CD4-positive, alpha-beta T cell treated with Interferon alpha-2 for 1 hour (primary cell): ENCODE results near the gene KRT17.
"Not testable (repeated sequence)": the region's sequence is repeated elsewhere in the genome, so short reads cannot be mapped to it uniquely, and the experiment has no call there.

Experiments used
- DNase-seq, 2 donors: peaks; one replicate each; pipeline ENCODE4 v3.0.0-alpha.2; 2020 to 2022

KRT17 gene

DNA sequence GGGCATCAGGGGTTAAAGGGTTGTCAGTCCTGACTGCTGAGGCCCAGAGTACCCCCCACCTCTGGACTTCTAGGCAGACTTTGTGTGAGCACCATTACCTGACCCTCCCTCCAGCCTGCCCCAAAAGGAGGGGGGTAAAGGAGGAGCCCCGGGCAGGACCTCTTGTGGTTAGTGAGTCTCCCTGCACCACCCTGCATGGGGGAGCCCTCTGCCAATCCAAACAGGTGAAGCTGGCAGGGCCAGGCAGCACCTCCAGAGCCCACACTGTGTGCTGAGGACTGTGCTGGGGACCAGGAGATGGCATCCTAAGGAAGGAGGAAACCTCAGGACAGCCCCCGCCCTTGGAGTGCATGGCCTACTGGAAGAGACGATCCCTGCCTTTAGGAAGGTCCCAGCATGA is 35.1 kb downstream of the KRT17 start:
- DNase-seq, result no peak

DNA sequence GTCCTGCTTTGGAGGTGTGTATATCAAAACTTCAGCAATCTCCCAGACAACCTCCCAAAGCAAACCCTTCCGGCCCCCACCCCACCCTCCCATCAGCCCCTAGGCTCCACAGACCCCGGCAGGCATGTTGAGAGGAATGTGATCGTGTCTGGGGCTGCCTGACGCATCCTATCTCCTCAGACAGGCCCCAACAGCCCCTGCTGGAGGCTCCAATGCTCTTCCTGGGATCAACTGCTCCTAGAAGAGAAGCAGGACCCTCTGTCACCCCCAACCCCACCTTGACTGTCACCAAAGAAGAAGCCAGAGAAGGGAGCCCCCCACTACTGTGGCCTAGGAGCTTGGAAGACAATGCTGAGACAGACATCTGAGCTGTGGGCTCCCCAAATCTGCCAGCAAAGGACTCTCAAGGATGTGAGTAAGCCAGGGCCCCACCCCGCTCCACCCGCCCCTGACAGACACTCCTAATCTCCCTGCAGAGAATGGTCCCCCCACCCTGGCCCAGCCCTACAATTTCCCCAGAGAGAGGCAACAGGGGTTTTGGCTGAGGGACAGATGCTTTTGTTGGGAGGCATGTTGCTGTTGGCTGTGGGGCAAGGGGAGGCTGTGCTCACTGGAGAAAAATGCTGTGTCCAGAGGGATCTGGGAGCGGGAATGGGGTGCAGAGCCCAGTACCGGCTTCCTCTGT is 36.1 kb downstream of the KRT17 start:
- no peak for DNase-seq

DNA sequence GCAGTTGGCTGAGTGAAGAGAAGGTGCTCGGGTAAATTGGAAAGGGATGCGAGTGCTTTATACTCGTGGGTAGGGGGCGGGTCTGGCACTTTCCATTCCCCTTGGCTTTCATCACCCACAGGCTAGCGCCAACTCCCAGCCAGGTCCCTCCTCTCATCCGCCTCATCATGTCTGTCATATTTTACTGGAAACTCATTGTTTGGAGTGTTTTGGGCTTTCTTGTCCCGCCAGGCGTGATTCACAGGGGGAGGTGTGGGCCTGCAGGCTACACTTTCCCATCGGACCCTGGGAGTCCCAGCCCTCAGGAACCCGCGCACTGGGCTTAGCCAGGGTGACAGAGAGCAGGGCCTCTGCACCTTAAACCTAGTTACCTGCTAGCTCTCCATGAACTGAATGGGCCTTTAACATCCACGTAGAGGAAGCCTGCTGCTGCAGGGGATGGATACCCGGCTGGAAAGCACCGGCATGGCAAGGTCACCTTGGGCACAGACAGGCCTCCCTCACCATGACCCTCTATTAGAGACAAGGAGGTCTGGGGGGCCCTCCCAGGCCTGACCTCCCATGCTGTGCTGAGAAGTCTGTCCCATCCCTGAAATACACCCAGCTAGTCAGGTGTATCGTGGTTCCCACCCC is 37.4 kb downstream of the KRT17 start, which contains the start of gene KRT14:
TSS of gene KRT14 (minus strand) at position 33 of the 633 bp plus-strand sequence. CDS start 61 bp downstream, outside the sequence.
- no peak for DNase-seq

DNA sequence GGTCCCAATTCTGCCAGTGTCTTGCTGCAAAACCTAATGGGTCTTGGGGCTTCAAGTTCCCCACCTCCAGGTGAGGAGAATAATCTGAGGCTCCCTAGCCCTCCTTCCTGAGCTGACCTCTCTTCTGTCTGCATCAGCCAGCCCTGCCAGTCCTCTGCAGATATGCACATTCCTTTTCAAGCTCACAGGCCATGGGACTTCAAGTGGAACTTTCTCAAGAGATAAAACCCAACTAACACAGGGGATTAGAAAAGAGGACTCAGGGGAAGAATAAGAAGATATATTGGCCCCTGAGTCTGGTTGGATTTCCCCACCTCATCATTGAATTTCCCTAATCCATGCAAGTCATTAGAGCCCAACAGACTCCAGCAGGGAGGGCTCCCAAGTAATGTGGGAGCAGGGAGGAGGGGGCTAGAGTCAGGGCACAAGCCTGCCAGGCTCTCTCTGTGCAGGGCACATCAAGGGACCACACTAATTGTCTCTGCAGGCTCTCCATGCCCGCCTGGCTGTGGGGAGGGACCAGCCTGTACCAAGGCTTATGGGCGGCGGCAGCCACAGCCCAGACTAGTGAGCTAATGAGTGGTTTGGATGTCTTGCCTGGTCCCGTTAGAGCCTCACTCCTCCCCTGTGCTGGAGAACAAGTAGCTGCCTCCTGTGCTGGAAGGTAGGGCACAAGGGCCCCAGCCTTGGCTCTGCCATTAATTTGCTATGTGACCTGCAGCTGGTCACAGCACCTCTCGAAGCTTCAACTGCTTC is 38.9 kb downstream of the KRT17 start:
- DNase-seq, result no peak

DNA sequence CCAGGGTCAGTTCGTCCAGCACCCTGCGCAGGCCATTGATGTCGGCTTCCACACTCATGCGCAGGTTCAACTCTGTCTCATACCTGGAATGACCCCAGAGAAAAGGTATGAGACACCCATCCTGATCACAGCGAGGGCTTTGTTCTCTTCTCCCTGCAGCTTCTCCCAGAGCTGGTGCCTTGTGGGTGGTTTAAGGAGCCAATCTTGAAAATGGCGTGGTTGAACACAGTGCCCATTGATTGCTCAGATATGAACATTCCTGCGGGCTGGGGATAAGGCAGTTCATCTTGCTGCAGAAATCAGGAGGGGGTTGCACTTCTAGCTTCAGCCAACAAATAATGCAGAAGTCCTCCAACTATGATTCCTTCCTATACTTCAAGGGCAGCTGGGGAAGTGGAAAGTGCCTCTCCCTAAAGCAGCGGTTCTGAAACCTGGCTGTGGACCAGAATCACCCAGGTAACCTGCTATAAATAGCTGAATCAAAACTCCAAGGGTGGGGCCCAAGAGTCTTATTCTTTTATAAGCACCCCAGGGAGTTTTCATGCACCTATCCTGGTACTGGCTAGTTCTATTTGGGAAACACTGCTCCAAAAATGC is 39.9 kb downstream of the KRT17 start:
- DNase-seq, result not testable (repeated sequence)

DNA sequence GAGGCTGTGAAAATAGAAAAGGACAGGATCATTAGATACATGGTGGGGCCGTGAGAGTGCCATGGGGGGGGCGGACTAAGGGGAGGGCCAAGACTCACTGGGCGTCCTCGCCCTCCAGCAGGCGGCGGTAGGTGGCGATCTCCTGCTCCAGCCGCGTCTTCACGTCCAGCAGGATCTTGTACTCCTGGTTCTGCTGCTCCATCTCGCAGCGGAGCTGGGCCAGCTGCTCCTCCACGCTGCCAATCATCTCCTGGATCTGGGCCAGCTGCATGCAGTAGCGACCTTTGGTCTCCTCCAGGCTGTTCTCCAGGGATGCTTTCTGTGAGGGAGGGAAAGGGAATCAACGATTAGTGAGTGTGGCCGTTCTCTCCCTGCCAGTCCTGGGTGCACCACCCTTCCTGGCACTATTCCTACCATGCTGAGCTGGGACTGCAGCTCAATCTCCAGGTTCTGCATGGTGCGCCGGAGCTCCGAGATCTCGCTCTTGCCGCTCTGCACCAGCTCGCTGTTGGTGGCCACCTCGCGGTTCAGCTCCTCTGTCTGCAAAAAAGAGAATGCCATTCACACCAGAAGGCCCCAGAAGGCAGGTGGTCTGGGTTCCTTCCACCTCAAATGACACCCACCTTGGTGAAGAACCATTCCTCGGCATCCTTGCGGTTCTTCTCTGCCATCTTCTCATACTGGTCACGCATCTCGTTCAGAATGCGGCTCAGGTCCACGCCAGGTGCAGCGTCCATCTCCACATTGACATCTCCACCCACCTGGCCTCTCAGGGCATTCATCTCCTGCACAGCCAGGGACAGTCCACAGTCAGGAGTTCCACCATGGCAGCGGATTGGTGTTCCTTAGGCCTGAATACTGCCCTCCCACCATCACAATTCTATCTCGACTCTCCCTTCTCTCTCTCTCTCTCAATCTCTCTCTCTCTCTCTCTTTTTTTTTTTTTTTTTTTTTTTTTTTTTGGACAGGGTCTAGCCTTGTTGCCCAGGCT is 40.9 kb downstream of the KRT17 start:
- DNase-seq, result no peak

DNA sequence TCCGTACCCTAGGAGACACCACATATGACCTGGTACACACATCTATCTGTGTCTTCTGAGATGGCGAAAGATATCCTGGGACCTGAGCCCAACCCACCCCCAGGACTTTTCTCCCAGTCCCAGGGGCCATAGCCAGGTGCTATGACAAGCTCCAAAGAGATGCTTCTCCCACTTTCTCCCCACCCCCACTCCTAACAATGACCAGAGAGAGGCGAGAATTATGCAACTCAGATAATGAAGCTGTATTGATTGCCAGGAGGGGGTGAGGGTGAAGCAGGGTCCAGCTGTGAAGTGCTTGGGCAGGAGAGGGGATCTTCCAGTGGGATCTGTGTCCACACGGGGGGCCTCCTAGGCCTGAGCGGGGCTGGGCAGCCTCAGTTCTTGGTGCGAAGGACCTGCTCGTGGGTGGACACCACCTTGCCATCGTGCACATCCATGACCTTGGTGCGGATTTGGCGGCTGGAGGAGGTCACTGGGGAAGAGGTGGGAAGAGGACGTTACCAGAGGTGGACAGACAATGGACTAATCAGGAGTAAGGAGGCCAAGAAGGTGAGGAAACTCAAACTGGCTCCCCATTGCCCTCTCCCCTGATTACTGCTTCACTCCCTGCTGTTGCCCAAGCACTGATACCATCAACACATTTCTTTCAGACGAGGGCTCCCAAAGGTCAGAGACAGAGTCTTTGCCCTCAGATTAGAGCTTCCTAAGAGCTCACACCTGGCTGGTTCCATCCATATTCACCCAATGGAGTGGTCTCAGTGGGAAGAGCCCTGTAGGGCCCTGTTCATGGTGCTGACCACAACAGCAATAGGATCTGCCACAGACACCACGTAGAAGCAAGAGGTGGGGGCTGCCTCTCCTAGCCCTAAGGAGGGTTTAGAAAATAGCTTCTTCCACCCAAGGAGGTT is 42.1 kb downstream of the KRT17 start:
- not testable (repeated sequence) for DNase-seq

DNA sequence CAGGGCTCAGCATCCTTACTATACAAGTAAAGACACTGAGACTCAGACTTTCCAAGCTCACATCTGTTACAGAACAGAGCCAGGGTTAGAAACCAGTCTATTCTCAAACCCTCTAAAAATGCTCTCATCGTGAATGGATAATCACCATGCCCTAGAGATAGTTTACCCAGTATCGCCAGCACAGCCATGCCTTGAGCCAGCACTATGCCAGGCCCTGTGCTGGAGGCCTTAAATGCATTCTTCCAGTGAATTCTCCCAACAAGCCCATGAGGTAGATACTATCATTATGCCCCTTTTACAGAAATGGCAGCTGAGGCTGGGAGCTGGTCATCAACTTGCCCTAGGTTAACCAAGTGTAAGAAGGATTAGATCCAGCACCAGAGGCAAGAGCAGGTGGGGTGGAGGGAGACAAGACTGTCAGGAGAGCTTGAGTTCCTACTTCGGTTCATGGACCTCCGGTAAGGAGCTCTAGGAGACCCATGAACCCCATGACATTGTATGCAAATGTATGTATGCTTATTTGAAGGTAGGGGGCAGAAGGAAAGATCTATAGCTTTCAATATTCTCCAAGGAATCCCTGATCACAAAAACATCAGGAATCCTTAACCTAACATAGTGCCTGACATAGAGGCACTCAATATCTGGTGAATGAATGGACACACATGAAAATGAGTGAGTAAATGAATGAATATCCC is 42.9 kb downstream of the KRT17 start:
- DNase-seq, result no peak

DNA sequence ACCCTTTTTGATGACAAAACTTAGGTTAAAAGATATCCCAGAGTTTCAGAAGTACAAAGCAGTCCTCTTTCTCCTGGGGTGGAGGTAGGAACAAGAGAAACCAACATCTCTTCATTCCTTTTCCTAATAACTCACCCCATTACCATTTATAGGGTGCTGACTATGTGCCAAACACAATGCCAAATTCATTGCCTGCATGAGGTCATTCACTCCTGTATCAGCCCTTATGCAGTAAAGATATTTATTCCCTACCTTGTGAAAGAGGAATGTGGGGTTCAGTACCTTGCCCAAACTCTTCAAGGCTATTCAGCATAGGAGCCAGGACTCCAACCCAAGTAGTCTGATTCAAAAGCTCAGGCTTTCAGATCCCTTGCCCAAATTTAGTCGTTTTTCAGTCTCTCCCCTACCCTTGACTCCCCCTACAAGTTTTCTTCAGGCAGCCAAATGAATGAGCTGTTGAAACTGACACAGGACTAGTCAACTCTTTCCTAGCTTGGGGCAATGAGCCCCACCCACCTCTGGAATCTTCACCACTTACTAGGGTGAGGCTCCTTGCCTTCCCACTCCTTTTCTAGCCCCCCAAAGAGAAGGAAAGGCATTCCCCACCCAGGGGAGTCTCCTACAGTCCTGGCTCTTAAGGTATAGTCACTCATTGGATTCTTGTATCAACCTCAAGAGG is 43.5 kb downstream of the KRT17 start:
- no peak for DNase-seq

DNA sequence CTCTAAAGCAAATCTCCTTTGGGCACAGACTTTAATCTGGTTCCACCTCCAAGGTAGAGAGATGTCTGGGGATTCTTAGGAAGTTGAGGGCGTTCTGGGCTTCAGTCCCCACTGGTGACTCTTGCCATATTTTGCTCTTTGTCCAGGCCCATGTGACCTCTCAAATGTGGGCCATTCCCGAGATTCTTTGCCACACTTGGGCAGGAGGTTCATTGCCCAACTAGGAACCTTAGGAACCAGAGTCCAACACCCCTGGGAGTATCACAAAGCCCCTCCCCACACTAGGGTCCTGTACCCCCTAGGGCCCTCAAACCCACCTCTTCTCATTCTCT is 44.2 kb downstream of the KRT17 start:
- no peak for DNase-seq

DNA sequence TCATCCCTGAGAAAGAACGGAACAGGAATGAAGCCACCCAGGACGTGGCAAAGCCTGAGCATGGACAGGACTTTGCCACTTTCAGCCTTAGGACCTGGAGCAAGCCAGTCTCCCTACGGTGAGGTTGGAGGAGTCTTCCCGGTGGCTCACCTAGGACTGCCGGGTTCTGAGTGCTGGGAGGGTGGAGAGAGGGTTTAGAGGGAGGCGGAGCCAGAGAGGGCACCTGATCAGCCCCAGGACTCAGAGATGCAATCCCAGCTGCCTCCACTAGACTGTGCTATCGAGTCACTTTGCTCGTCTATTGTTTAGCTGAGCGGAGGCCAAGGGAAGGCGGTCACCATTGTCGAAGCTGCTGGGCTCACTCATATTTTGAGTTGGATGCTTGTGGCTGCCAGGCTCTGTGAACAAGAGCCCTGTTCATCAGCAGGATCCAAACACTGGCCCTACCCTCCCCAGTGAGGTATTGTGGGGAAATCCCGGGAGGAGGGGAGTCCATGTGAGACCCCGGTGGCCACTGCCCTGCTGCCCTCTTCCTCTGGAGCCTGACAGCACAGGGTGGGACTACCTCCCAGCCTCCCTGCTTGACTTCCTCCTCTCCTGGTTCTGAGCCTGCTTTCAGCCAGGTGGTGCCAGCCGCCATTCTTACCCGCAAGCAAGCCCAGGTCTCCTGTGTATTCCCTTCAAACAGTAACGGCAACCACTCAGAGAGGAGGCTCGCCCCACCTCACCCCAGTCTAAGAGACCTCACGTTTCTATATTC is 44.7 kb downstream of the KRT17 start:
- DNase-seq, result peak; percentile 54 to 65

DNA sequence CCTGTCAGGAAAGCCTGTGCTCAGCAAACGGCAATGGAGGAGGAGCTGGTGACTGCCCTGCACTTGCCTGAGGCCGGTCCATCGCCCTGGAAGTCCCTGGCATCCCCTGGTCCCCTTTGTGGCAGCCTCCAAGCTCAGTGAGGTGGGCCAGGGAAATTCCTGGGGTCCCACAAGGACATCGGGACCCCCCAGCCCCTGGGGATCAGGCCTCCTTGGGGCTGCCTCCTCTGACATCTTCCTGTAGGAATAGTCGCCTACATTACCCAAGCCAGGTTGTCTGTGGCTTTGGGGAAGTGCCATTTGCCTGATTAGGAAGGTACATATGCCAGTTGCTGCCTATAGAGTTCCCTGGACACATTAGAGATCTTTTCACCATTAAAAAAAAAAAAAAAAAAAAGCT is 45.4 kb downstream of the KRT17 start:
- no peak for DNase-seq

DNA sequence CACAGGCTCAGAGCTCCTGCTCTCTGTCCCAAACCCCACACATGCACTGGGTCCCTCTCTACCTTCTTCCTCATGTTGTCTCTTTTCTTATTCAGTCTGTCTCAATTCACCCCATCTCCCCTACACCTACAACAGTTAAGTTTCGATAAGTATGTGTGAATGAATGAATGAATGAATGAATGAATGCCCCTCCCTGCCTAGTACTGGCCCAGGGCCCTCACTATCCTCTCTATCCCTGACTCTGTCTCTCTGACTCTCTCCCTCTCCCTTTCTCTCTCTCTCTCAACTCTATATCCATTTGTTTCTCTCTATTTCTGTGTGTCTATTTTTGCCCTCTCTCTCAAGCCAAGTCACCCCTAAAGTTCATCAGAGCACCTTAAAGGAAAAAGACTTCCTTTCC is 45.8 kb downstream of the KRT17 start:
- DNase-seq, result no peak

DNA sequence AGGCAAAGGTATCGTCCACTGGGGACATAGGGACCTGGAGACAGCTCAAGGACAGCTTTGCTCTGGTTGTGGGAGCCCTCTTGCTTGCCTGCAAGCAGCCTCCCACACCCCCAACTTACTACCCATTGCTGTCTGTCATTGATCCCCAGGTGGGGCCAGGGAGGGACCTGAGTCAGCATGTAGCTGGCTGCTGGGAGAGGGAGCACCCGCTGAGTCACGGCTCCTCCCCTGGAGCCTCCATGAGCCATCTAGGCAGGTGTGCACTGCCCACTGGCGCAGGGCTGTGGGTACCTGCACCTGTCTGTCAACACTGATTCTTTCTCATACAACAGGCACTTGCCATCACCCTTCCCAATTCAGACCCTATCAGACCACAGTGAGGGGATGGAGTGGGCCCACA is 47.6 kb downstream of the KRT17 start:
- not testable (repeated sequence) for DNase-seq

DNA sequence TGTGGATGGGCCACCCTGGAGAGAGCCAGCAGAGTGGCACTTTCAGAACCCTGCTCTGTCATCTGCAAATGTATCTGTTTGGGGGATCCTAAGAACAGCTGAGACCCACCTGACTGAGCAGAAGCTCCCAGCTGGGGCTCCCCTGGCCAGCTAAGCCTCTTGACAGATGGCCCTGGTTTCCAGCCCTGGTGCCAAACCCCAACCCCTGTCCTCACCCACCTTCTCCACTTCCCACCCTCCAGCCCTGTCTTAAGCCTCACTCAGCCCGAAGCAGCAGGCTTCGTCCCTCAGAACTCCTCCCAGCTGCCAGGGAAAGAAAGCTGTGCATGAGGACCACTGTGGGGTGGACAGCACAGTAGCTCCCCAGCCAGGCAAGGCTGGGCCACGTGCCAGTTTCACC is 49.0 kb downstream of the KRT17 start:
- no peak for DNase-seq

DNA sequence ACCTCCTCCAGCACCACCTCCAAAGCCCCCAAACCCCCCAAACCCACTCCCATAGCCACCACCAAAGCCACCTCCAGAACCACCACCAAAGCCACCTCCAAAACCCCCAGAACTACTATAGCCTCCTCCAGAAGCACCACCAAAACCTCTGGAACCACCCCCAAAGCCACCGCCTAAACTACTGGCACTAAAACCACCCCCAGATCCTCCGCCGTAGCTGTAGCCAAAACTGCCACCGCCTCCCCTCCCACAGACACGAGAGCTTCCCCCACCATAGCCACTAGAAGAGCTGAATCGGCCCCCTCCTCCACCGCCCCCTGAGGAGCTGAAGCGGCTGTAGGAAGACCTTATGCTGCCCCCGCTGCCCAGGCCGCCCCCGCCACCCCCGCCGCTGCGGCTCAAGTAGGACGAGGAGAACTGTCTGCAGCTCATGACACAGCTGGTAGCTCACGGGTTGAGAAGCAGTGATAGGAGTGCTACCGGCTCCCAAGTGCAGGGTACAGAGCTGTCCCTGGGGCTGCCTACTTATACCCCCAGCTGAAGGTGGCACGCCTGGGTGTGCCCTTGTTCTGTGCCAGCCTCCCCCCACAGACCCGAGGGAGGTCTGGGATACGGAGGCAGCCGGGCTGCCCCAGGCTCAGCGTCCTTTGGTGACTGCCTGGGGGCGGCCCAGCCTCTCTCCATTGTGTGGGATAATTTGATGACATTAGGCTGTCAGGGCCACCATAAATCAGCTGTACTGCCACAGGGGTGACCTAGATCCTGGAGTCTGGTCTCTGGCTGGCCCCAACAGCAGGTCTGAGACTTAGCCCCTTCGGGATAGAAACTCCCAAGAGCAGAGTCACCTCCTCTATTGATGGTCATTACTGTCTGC is 52.6 kb downstream of the KRT17 start, which contains the start of gene KRT9:
TSS of gene KRT9 (minus strand) at position 499 of the 874 bp plus-strand sequence. CDS start at position 432, 67 bp downstream.
- no peak for DNase-seq
